AML-193 (cell line): Measurements from ENCODE around the gene CELF4.

Experiments used
- DNase-seq, 2 experiments: peaks; one replicate each; lab custom pipeline; 2025; lab: John Stamatoyannopoulos, UW

CELF4 gene

GRCh38 chr18:37524139-37524497, 41.5 kb downstream of the CELF4 start:
- DNase-seq, result no peak

DNA sequence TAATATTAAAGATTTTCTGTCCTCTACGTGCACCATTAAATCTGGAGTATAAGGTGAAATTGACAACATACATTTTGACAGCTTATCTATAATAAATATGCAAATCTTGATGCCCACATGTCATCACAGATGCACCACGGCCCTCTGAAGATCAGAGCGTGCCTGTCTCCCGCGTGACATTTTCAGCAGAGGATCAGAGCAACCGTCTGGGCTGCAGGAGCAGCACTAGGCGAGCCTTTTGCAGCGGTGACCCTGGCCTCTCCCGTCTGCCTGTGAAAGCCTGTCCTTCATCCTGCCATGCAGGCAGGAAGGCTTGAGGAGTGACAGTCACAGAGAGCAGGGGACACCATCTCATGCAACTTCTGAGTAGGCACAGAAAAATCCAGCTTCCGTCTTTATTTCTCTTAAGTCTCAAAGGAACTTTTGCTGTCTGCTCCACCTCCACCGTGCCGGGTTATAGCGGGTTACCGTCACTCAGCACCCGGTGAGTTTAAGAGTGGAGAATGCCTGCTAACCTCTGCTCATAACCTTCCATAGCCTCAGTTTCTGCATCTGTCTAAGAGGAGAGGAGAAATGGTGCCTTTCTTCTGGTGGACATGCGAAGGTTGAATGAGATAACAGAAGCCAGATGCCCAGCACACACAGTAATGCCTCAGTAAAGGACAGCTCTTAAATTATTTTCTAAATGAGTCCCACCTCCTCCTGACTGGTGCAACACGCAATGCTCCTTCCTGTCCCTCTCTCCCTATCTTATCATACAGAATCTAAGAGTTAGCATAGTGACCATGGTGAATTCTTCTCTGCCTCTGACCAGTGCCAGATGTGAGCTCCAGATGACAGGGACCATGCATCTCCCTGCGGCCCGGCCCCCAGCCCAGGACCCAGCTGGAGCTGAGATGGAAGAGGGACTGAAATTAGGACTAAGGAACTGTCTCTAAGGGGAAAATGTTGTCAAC, 43.8 kb downstream of the CELF4 start:
- no peak for DNase-seq

DNA sequence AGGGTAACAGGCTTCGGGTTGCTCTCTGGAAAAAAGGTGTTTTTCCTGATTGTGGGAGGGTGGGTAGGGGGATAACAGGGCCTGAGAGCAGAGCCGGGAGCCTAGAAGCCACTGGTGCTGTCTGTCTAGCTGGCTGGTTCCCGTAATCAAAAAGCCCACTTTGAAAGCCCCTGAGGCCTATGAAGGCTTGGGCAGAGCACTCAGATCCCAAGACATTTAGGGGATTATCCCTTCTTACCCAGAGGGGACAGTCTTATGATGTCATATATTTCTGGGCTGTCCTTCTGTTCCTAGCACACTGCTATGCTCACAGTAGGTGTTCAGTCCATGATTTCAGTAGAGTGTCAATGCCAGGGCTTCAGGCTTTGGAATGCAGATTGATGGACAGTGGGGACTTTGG, 45.1 kb downstream of the CELF4 start:
- DNase-seq, result no peak

- no peak for DNase-seq
Measured at GRCh38 chr18:37519510-37520135, 46.0 kb downstream of the CELF4 start.

DNA sequence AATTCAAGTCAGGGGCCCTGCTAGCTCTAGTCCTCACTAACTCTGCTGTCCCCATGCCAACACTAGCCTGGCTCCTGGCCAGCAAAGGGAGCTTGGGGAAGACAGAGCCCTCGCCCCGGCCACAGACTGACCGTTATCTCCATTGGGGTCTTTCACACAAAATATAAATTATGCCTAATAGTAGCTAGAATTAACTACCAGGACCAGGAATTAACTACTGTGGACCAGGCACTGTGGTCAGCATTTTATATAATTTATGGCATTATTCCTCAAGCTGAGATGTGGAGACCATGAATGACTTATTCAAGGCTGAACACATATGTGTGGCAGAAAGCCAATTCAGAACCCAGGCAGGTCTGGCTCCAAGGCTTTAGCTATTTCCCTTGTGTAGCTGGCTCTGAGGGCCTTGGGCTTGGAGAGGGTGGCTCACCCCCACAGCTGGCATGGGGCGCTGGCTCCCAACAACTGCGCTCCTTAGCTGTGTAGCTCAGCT, 49.2 kb downstream of the CELF4 start:
- DNase-seq, result no peak

GRCh38 chr18:37514953-37515352, 50.6 kb downstream of the CELF4 start:
- DNase-seq, result no peak

DNA sequence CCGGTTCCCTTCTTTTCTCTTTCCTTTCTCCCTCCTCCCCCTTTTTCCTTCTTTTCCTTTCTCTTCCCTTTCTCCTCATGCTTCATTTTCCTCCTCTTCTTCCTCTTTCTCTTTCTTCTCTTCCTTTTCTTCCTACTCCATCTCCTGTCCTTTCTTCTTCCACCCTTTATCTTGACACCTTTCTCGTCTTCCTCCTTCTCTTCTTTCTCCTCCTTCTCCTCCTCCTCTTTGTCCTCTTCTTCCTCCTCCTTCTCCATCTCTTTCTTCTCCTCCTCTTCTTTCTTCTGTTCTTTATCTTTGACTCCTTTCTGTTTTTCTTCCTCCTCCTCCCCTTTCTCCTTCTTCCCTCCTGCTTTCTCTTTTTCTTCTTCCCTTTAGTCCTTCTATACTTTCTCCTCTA, 53.2 kb downstream of the CELF4 start:
- DNase-seq, result no peak

DNA sequence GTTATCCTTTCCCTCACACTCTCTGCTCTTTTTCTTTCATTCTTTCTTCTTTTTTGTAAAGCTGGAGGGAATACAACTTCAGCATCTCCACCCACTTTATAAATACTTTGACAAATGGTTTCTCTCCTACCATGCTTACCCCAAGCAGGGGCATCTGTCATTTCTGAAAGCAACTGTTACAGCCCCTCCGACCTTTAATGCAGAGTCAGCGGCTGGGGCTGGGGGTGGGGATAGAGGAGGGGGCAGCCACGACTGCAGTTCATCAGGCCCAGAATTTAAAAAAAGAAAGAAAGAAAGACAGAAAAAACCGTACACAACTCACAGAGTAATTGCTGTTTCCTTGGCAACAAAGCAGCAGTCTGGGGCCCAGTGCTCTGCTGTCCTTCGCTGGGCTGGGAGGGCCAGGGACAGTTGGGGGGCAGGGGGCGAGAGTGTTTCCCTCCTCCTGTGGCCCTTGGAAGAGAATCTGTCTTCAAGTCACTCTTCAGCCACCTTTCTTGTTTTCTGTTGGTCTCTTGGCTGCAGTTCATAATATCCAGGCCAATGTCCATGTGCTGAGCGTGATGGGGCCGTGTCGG, 53.8 kb downstream of the CELF4 start:
- DNase-seq, result no peak

DNA sequence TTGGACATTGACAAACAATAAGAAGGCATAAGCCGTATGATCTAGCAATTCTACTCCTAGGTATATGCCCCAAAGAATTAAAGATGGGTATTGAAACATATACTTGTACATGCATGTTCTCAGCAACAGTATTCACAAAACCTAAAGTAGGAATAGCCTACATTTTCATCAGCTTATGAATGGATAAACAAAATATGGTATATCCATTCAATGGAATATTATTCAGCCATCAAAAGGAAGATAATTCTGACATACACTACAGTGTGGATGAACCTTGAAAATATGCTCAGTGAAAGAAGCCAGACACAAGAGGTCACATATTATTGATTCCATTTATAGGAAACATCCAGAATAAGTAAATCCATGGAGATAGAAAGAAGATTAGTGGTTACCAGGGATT, 56.0 kb downstream of the CELF4 start:
- no peak for DNase-seq

DNA sequence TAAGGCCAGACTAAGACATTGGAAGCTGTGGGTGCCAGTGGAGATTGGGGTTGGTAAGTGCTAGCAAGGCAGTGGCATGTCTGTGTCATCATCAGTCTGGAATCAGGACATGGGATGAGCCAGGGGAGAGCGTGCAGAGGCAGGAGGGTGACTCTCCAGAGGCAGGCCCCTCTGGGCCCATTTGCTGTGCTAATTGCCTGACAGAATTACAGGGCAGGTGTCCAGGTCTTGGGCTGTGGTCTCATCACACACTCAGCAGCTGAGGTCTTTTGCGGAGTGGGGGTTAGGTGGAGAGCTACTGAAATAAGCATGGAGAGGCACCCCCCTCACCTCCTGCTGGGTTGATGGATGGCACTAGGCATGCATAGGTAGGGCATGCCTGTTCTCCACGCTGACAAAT, 57.4 kb downstream of the CELF4 start:
- no peak for DNase-seq

DNA sequence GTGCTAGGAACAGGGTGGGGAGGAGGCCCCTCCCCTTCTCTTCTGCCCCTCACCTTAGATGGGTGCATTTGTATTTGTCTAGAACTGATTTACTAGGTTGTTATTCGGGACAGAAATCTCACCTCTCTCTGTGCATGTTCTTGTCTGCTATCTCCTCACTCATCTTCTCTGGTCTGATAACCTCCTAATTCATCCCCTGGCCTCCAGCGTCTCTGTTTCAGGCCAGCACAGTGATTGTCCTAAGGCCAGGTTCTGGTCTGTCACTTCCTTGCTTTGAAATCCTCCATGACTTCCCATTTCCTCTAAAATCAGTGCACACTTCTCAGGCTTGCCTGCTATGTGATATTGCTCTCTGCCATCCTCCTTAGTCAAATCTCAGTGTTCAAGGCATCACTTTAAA, 58.4 kb downstream of the CELF4 start:
- DNase-seq, result no peak

GRCh38 chr18:37506001-37506400, 59.6 kb downstream of the CELF4 start:
- DNase-seq, result no peak

- DNase-seq, result no peak
Measured at GRCh38 chr18:37505321-37505720, 60.3 kb downstream of the CELF4 start.

- DNase-seq, result no peak
Measured at GRCh38 chr18:37502601-37503000, 63.0 kb downstream of the CELF4 start.

- DNase-seq, result no peak
Measured at GRCh38 chr18:37502036-37502435, 63.6 kb downstream of the CELF4 start.

- no peak for DNase-seq
Measured at GRCh38 chr18:37501136-37501535, 64.5 kb downstream of the CELF4 start.

DNA sequence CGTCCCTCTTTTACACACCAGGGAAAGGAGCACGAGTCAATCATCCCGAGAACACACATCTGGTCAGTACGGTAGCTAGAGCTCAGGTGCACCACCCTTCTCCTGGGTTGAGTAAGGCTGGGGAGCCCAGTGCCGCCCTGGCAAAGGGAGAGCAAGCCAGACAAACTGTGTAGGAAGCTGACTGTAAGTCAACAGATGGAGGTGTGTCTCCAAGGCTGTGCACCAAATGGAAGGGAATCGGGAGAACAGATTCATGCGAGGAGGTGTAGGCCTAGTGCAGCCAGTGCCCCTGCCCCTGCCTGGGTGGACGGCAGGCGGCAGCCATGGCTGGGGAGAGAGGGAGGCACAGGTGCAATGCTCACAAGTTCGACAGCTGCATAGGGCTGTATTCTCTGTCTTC, 65.7 kb downstream of the CELF4 start:
- no peak for DNase-seq

DNA sequence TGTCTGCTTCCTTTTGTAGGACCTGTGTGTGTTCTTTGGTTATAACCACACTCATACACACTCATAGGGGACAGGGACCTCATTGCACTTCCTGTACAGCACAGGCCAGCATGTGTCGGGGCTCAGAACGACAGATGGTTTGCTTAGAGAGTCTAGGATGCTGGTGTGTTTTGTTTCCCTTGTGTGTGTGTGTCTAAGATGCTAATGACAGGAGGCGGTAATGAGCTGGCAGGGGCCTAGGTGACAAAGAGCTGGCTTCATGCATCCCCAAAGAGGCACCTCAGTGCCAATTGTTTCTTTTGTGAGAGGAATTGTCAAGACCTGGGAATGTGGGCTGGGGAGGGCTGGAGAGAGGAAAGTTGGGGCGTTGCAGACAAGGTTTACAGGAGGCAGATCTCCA, 66.6 kb downstream of the CELF4 start:
- DNase-seq, result no peak

DNA sequence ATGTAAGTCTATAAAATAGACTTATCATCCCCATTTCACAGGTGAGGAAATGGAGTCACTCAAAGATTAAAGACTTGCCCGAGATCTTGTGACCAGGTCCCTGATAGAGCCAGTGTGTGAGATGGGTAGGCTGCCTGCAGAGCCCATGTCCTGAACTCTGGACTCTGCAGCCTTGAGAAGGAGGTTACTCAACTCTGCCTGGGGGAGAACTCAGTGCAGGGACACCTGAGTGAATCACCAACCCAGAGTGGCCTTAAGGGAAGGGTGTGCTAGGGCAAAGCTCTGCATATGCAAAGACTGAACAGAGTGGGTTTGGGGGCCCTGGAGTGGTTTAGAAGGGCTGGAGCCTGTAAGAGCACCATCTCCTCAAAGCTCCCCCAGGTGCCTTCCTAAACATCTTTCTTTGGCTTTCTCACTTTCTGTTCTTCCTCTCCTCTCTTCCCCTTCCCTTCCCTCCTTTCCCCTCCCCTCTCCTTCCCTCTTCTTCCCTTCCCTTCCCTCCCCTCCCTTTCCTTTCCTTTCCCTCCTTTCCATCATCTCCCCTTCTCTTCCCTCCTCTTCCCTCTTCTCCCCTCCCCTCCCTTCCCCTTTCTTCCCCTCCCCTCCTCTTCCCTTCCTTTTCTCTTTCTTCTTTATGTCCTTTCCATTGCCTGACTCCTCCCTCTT, 67.6 kb downstream of the CELF4 start:
- no peak for DNase-seq

- DNase-seq, result no peak
Measured at GRCh38 chr18:37496568-37496967, 69.0 kb downstream of the CELF4 start.

DNA sequence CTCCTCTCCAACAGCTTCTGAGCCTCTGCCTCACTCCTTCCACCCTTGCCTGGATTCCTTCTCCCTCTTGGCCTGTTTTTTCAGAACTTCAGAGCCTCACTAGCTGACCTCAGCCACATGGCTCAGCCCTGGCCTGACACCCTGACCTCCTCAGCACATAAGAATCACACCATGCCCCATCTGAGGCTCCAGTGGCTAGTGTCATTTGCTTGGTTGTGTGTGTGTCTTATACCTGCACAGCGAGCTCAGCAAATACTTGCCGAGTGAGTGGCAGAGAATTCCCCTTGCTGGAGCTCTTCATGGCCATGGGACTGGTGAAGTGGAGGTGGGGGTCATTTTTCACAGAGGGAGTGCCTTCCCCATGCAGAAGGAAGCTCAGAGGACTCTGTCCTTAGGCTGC, 70.2 kb downstream of the CELF4 start:
- DNase-seq, result no peak

DNA sequence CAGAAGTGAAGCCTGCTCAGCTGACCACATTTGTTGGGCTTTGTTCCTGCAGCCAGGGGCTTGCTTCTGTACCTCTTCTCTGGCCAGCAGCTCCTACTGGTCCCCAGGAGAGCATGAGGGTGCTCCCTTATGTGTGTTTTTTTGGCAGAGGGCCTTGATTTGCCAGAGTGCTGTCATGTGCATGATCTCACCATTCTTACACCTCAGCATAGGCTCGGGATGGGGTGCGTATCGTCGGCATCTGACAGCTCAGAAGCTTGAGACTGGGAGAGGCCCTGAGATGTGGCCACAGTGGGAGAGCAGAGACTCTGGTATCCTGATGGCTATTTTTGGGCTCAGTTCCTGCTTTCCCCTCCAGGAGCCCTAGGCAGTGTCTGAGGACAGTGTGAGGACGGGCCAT, 71.2 kb downstream of the CELF4 start:
- no peak for DNase-seq
